Pancreas (tissue), 10 donors: Measurements from ENCODE around the gene ITIH2. TPM values are rescaled to one million over a fixed set of nuclear protein-coding genes. Genes with fewer than 3 reads are reported as not detected.
"Not testable (repeated sequence)": the region's sequence is repeated elsewhere in the genome, so short reads cannot be mapped to it uniquely, and the experiment has no call there.

Source experiments
- ATAC-seq, 4 donors: fragments of 200-7000 bp; cut with Tn5 transposase; one replicate each; pipeline versions ENCODE4 v1.8.0 to v1.9.1; 2020; ENCODE audit warnings: mild to moderate bottlenecking in 4 of 4, moderate library complexity in 4 of 4
- DNase-seq, 6 donors: peaks; one replicate each; pipeline ENCODE4 v3.0.0-alpha.2; 2020
- FAIRE-seq: peaks from 2 replicates; lab custom pipeline; 2012; peaks lifted over from hg19 to GRCh38; lab: Jason Lieb, UNC
- H3K27ac ChIP-seq, 4 donors: fragments of 200-600 bp; sonication (generic); 1 replicate in 3 of 4; 2 replicates in 1 of 4; pipeline versions ENCODE4 v1.5.0 to v1.8.0; 2020
- H3K27me3 ChIP-seq, 4 donors: fragments of 200-600 bp; one replicate each; pipeline ENCODE4 v1.8.0; 2021
- H3K36me3 ChIP-seq, 3 donors: fragments of 200-600 bp; sonication (generic) in 1 of 3; one replicate each; pipeline versions ENCODE4 v1.5.0 to v1.8.0; 2020 to 2021
- H3K4me1 ChIP-seq, 3 donors: fragments of 200-600 bp; one replicate each; pipeline ENCODE4 v1.8.0; 2021
- H3K4me3 ChIP-seq, 4 donors: fragments of 200-600 bp; sonication (generic) in 2 of 4; one replicate each; pipeline versions ENCODE4 v1.5.0 to v1.8.0; 2020 to 2021
- H3K9me3 ChIP-seq, 4 donors: fragments of 200-600 bp; one replicate each; pipeline ENCODE4 v1.8.0; 2021
- WGBS, 2 donors: extraction: QIAGEN DNeasy Blood & Tissue Kit; methylation state at CpG; one replicate each; pipeline ENCODE4 v1.1.7; 2013; 5-methylcytosine and 5-hydroxymethylcytosine counted together
- intact Hi-C, 3 donors: fragments of 100-400 bp; cut with DNase I; formaldehyde crosslinking; loops; one replicate each; pipeline versions ENCODE4 v1.11.1 to v1.14.2; 2022
- polyA plus RNA-seq, 2 donors: library from polyadenylated mRNA; stranded (reverse); fragments of 200-250 nt; gene quantifications; one replicate each; pipeline ENCODE4 v1.2.3, GENCODE V29; 2013
- total RNA-seq, 6 donors: library from RNA; stranded (reverse); fragmentation: NEBNext Ultra II Directional in 4 of 6; extraction: Animal tissue kit (Norgen Biotek cat#: 25700) in 4 of 6; gene quantifications; one replicate each; pipeline versions ENCODE4 v1.2.1 to v1.2.4, GENCODE V29; 2021 to 2023
- TF ChIP-seq, protein P1 (sequence below), 4 donors: fragments of 200-600 bp; sonication (generic) in 3 of 4; IDR thresholded peaks; one replicate each; pipeline versions ENCODE4 v1.5.0 to v1.8.0; 2021; ENCODE audit warnings: antibody characterized with exemption in 4 of 4
- donor health status: healthy with polysubstance abuse.
- donor health status: DM: no; HTN: no; CAD: no; lungs with moderate emphysema.
- donor health status: DM: no; HTN: no; CAD: no.
- donor health status: control.
- donor health status: control.
- donor health status: Bipolar disorder and iron deficiency.
- donor health status: DM: yes; HTN: yes; CAD: no.
- donor health status: DM: no; HTN: no; CAD: no.
- donor health status: DM: no; HTN: no; CAD: no.
- donor health status: DM: yes; HTN: yes; CAD: no.

ITIH2 gene
- total and polyA plus RNA-seq, 8 donors = 0.14 to 1.8 (median 0.98) TPM; not detected in 3

GRCh38 chr10:7687228-7687907 is 15.7 kb upstream of the ITIH2 start:
- Histone ChIP-seq H3K27ac (no peak overlapping the region), H3K36me3 (no peaks in the 10 kb centered on the region), H3K4me3 (no peak overlapping the region), H3K27me3 (no peaks in the 10 kb centered on the region), H3K4me1 (no peaks in the 10 kb centered on the region), H3K9me3 (no peaks in the 10 kb centered on the region)
- ATAC-seq (peak; percentile 93 to 100 (median 98)), DNase-seq (peak; percentile 71 to 86 (median 78)), FAIRE-seq (peak; percentile 75)
- 18 to 22% methylated on average over 20 of the region's 20 CpGs for WGBS, 2 donors
- TF ChIP-seq, protein P1, sequence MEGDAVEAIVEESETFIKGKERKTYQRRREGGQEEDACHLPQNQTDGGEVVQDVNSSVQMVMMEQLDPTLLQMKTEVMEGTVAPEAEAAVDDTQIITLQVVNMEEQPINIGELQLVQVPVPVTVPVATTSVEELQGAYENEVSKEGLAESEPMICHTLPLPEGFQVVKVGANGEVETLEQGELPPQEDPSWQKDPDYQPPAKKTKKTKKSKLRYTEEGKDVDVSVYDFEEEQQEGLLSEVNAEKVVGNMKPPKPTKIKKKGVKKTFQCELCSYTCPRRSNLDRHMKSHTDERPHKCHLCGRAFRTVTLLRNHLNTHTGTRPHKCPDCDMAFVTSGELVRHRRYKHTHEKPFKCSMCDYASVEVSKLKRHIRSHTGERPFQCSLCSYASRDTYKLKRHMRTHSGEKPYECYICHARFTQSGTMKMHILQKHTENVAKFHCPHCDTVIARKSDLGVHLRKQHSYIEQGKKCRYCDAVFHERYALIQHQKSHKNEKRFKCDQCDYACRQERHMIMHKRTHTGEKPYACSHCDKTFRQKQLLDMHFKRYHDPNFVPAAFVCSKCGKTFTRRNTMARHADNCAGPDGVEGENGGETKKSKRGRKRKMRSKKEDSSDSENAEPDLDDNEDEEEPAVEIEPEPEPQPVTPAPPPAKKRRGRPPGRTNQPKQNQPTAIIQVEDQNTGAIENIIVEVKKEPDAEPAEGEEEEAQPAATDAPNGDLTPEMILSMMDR (IDR thresholded peaks at IDR 0.05) = peak; percentile 65 to 84 (median 66)
- intact Hi-C loops = loop anchor here in 2 of 3 donors (5.0 kb wide), 2 partner anchors 155 to 165 kb away; no protein-coding TSS in a partner anchor

DNA sequence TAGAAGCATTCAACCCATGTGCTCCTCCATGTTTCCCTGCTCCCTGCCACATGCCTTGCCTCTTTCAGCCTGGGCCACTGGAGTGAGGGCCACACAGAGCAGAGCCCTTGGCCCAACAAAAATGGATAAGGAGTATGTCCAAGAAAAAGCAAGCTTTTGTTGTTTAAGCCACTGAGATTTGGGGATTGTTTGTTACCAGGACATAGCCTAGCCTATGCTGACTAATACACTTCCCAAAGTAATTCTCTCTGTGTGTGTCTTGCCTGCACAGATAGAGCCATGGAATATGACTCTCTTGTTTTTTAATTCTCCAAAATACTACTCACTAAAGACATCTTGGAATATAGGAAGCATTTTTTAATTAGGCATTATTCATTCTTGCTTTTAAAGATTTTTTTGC is 13.5 kb upstream of the ITIH2 start:
- no peak overlapping the region for H3K27ac ChIP-seq
- DNase-seq (no peak), ATAC-seq (no peak), FAIRE-seq (no peak)
- intact Hi-C loops = loop anchor here in 2 of 3 donors (5.0 kb wide), 2 partner anchors 157 to 167 kb away; no protein-coding TSS in a partner anchor
- TF ChIP-seq, protein P1 (IDR thresholded peaks at IDR 0.05) = no peak
- H3K4me1 ChIP-seq = no peaks in the 10 kb centered on the region
- no peaks in the 10 kb centered on the region for H3K36me3 ChIP-seq
- H3K27me3 ChIP-seq = no peaks in the 10 kb centered on the region
- H3K9me3 ChIP-seq = no peaks in the 10 kb centered on the region
- H3K4me3 ChIP-seq = no peak overlapping the region

- H3K27ac ChIP-seq, H3K4me3 ChIP-seq, H3K4me1 ChIP-seq, DNase-seq, ATAC-seq, H3K36me3 ChIP-seq, intact Hi-C loops, H3K9me3 ChIP-seq, H3K27me3 ChIP-seq, FAIRE-seq: not testable (repeated sequence)
- WGBS, 2 donors = 53 to 79% methylated on average over 3 of the region's 3 CpGs
Observed at GRCh38 chr10:7690885-7691597, 12.1 kb upstream of the ITIH2 start.

DNA sequence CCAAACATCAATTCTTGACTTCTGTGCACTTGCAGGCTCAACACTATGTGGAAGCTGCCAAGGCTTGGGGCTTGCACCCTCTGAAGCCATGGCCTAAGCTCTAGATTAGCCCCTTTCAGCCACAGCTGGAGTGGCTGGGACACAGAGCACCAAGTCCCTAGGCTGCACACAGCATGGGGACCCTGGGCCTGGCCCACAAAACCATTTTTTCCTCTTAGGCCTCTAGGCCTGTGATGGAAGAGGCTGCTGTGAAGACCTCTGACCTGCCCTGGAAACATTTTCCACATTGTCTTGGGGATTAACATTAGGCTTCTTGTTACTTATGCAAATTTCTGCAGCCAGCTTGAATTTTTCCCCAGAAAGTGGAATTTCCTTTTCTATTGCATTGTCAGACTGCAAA is 10.7 kb upstream of the ITIH2 start:
- H3K36me3 ChIP-seq, intact Hi-C loops, H3K9me3 ChIP-seq, FAIRE-seq, H3K4me1 ChIP-seq, H3K27ac ChIP-seq, DNase-seq, H3K27me3 ChIP-seq, H3K4me3 ChIP-seq, ATAC-seq: not testable (repeated sequence)

- H3K27me3 ChIP-seq, H3K4me3 ChIP-seq, FAIRE-seq, H3K9me3 ChIP-seq, H3K36me3 ChIP-seq, intact Hi-C loops, H3K4me1 ChIP-seq, DNase-seq, ATAC-seq, H3K27ac ChIP-seq: not testable (repeated sequence)
Observed at GRCh38 chr10:7693194-7693593, 9.9 kb upstream of the ITIH2 start.

DNA sequence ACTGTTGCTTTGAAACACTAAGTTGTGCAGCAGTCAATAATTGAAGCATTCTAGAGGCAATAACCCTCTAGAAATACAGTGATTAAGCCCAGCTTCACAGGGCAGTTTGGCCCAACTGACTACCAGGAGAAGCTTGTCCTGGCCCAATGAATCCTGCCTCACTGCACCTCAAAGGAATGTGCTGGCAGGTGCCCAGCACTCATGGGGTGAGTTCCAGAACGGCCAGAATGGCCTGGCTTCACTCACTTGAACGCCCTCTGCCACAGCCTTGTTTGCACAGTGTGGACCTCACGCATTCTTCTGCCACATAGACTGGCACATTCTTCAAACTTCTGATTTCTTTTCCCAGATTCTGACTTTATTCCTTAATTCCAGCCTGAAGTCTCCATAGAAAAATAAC is 6.6 kb upstream of the ITIH2 start:
- Histone ChIP-seq H3K27me3 (no peaks in the 10 kb centered on the region), H3K27ac (peak overlapping the region; percentile 61 to 71 (median 66)), H3K36me3 (no peaks in the 10 kb centered on the region), H3K4me1 (no peaks in the 10 kb centered on the region), H3K9me3 (no peaks in the 10 kb centered on the region), H3K4me3 (no peak overlapping the region)
- intact Hi-C loops = no loop called here
- FAIRE-seq (no peak), DNase-seq (peak; percentile 48 to 82 (median 74)), ATAC-seq (peak; percentile 84 to 94 (median 92))
- WGBS, 2 donors = 27 to 33% methylated on average over 3 of the region's 3 CpGs
- TF ChIP-seq, protein P1 (IDR thresholded peaks at IDR 0.05) = no peak
